ENCODE data around the gene POLR2M. TPM values are rescaled to one million over a fixed set of nuclear protein-coding genes. Genes with fewer than 3 reads are reported as not detected.

The POLR2M gene
- total and polyA plus RNA-seq, 10 donors = 33.5 to 163 (median 68.9) TPM

DNA sequence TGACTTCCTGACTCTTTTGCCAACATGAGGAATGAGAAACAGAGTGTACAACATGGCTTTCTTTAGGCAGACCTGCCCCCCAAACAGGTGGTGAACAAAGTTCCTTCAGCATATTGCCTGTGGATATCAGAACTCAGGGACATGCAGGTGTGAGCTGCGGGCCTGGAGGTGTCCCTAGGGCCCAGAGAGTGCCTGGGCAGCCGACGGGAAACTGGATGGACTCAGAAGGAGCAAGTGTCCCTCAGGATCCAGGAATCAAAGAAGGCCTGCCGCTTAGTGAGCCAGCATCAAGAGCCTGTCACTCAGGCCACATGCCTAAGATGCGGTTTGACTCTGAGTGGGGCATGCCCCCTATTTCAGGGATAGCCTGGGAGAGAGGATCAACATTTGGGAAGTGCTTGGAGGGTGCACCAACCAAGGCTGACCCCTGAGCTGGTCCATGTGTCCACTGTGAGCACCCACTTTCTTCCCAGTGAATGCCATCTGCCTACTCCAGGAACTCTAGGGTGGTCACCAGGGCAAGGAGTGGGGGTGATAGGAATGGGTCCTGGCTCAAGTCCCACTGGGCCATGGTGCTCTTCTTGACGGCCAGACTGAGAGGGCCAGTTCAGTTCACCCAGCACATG is 16.1 kb upstream of the POLR2M start:
- no peak for DNase-seq
- Histone ChIP-seq H3K36me3 (no peaks in the 10 kb centered on the region), H3K4me3 (no peak overlapping the region), H3K27me3 (replicated peaks in 1 of 7) (no peaks in the 10 kb centered on the region), H3K27ac (no peak overlapping the region), H3K9me3 (no peaks in the 10 kb centered on the region), H3K4me1 (peaks cover 0 to 6% (median 0%) of the 10 kb centered on the region in 6 donors)
- intact Hi-C loops (cut with DNase I; ENCODE audit: low total_unique reads) = no loop called here
- 85 to 97% (median 93%) methylated on average over 3 to 6 of the region's 6 CpGs for WGBS, 5 donors
- TF ChIP-seq POLR2AphosphoS5 (IDR thresholded peaks at IDR 0.05) (no peak), POLR2A (IDR thresholded peaks at IDR 0.05) (no peak)
- TF ChIP-seq, protein P1, sequence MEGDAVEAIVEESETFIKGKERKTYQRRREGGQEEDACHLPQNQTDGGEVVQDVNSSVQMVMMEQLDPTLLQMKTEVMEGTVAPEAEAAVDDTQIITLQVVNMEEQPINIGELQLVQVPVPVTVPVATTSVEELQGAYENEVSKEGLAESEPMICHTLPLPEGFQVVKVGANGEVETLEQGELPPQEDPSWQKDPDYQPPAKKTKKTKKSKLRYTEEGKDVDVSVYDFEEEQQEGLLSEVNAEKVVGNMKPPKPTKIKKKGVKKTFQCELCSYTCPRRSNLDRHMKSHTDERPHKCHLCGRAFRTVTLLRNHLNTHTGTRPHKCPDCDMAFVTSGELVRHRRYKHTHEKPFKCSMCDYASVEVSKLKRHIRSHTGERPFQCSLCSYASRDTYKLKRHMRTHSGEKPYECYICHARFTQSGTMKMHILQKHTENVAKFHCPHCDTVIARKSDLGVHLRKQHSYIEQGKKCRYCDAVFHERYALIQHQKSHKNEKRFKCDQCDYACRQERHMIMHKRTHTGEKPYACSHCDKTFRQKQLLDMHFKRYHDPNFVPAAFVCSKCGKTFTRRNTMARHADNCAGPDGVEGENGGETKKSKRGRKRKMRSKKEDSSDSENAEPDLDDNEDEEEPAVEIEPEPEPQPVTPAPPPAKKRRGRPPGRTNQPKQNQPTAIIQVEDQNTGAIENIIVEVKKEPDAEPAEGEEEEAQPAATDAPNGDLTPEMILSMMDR (IDR thresholded peaks at IDR 0.05 in 8 of 11, conservative IDR thresholded peaks at IDR 0.05 in 3 of 11) = no peak

DNA sequence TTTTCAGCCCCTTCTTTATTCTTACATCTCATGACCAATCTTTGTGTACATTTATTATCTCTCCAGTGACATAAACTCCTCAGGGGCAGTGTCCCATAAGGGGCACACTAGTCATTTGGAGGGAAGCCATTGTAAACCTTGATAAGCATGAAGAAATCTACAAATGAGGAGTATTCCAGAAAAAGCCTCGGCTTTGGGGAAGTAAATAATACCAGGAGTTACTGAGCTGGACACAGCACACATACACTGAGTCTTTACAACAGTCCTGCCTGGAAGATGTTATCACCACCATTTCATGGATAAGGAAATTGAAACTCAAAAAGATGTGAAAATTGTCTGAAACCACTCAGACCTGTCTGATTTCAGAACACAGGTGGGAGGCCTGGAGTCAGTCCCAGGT is 15.4 kb upstream of the POLR2M start:
- TF ChIP-seq, protein P1 (IDR thresholded peaks at IDR 0.05 in 8 of 11, conservative IDR thresholded peaks at IDR 0.05 in 3 of 11) = no peak
- TF ChIP-seq POLR2AphosphoS5 (IDR thresholded peaks at IDR 0.05) (no peak), POLR2A (IDR thresholded peaks at IDR 0.05) (no peak)
- Histone ChIP-seq H3K9me3 (no peaks in the 10 kb centered on the region), H3K27me3 (replicated peaks in 1 of 7) (no peaks in the 10 kb centered on the region), H3K4me3 (no peak overlapping the region), H3K27ac (no peak overlapping the region), H3K4me1 (peaks cover 0 to 3% (median 0%) of the 10 kb centered on the region in 6 donors), H3K36me3 (no peaks in the 10 kb centered on the region)
- 69 to 83% (median 78%) methylated on average over 1 of the region's 1 CpG for WGBS, 5 donors
- DNase-seq = no peak
- intact Hi-C loops (cut with DNase I; ENCODE audit: low total_unique reads) = no loop called here

DNA sequence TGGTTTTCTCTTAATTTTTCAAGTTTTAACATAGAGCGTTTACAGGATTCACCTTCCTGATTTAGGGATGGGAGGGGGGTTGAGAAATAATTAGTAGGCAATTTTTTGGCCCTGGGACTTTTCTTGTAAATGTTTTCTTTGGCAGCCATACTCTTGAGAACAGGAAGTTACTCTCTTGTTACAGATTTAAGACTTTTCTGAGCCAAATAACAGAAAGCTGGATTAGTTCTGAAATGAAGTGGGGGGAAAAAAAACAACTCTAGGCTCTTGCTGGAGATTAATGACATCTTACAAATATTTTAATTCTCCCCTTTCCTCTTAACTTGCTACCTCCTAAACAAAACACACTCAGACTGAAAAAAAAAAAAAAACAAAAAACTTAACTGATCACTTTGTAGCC is 13.8 kb upstream of the POLR2M start:
- no peaks in the 10 kb centered on the region for H3K4me1 ChIP-seq
- no peak overlapping the region for H3K4me3 ChIP-seq
- no peak overlapping the region for H3K27ac ChIP-seq
- peaks cover 0 to 5% (median 0%) of the 10 kb centered on the region in 7 donors for H3K27me3 ChIP-seq (replicated peaks in 1 of 7)
- DNase-seq = no peak
- H3K36me3 ChIP-seq = no peaks in the 10 kb centered on the region
- H3K9me3 ChIP-seq = no peaks in the 10 kb centered on the region
- WGBS, 5 donors = 62 to 84% (median 75%) methylated on average over 1 of the region's 1 CpG
- TF ChIP-seq, protein P1 (IDR thresholded peaks at IDR 0.05 in 8 of 11, conservative IDR thresholded peaks at IDR 0.05 in 3 of 11) = no peak
- TF ChIP-seq POLR2AphosphoS5 (IDR thresholded peaks at IDR 0.05) (no peak), POLR2A (IDR thresholded peaks at IDR 0.05) (no peak)
- intact Hi-C loops (cut with DNase I; ENCODE audit: low total_unique reads) = no loop called here

DNA sequence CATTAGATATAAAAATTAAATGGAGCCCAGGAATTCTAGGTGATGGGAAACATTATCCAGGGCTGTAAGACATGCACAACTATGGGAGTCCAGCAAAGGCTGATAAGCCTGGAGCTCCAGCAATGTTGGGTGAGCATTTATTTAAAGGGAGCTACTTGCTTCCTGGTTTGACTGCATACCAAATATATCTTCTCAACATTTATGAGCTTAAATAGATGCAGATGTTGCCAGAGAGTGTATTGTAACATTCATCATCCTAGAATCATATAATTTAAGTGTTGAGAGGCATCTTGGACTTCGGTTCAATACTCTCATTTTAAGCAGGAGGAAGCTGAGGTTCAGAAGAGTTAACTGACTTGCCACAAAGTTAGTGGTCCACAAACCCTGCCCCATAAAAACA is 12.2 kb upstream of the POLR2M start:
- intact Hi-C loops (cut with DNase I; ENCODE audit: low total_unique reads) = no loop called here
- peaks cover 0 to 8% (median 0%) of the 10 kb centered on the region in 7 donors for H3K27me3 ChIP-seq (replicated peaks in 1 of 7)
- H3K4me3 ChIP-seq = no peak overlapping the region
- no peaks in the 10 kb centered on the region for H3K36me3 ChIP-seq
- no peaks in the 10 kb centered on the region for H3K4me1 ChIP-seq
- no peak for DNase-seq
- no peak overlapping the region for H3K27ac ChIP-seq
- no peaks in the 10 kb centered on the region for H3K9me3 ChIP-seq
- 71 to 81% (median 76%) methylated on average over 1 of the region's 1 CpG for WGBS, 5 donors
- TF ChIP-seq POLR2A (IDR thresholded peaks at IDR 0.05) (no peak), POLR2AphosphoS5 (IDR thresholded peaks at IDR 0.05) (no peak)
- TF ChIP-seq, protein P1 (IDR thresholded peaks at IDR 0.05 in 8 of 11, conservative IDR thresholded peaks at IDR 0.05 in 3 of 11) = no peak
